Kidney (tissue), 14 donors: ENCODE measurements around the gene THAP4. TPM values are rescaled to one million over a fixed set of nuclear protein-coding genes. Genes with fewer than 3 reads are reported as not detected.

Experiments
- DNase-seq, 5 donors: peaks; one replicate each; pipeline ENCODE4 v3.0.0-alpha.2; 2013 to 2020
- FAIRE-seq: peaks from 2 replicates; lab custom pipeline; 2012; peaks lifted over from hg19 to GRCh38; lab: Jason Lieb, UNC
- H3K27ac ChIP-seq, 2 donors: one replicate each; pipeline ENCODE4 v1.7.0; 2013; ENCODE audit warnings: low read depth in 2 of 2, low read length in 2 of 2, inconsistent platforms in 1 of 2
- H3K27me3 ChIP-seq: one replicate; pipeline ENCODE4 v1.7.1; 2013; ENCODE audit warnings: low read length, inconsistent platforms; ENCODE audit not compliant: control insufficient read depth, insufficient read depth
- H3K36me3 ChIP-seq, 3 donors: one replicate each; pipeline versions ENCODE4 v1.7.0 to v1.7.1; 2013; ENCODE audit warnings: low read length in 3 of 3, control low read depth in 1 of 3, inconsistent platforms in 1 of 3; ENCODE audit not compliant: insufficient read depth in 3 of 3, control insufficient read depth in 2 of 3
- H3K4me1 ChIP-seq, 3 donors: one replicate each; pipeline versions ENCODE4 v1.7.0 to v1.7.1; 2013; ENCODE audit warnings: low read length in 3 of 3, inconsistent platforms in 1 of 3, low read depth in 1 of 3; ENCODE audit not compliant: control insufficient read depth in 2 of 3, insufficient read depth in 2 of 3
- H3K4me3 ChIP-seq, 3 donors: one replicate each; pipeline versions ENCODE4 v1.7.0 to v1.8.1; 2013; ENCODE audit warnings: low read length in 3 of 3, control low read depth in 1 of 3, inconsistent platforms in 1 of 3
- H3K9ac ChIP-seq, 3 donors: one replicate each; pipeline versions ENCODE4 v1.7.0 to v1.7.1; 2013; ENCODE audit warnings: low read length in 3 of 3, control low read depth in 1 of 3, inconsistent platforms in 1 of 3
- H3K9me3 ChIP-seq, 3 donors: one replicate each; pipeline versions ENCODE4 v1.7.0 to v1.7.1; 2013; ENCODE audit warnings: low read length in 3 of 3, control low read depth in 1 of 3, inconsistent platforms in 1 of 3; ENCODE audit not compliant: control insufficient read depth in 2 of 3, insufficient read depth in 1 of 3
- intact Hi-C: fragments of 100-400 bp; cut with DNase I; formaldehyde crosslinking; loops from one replicate; pipeline ENCODE4 v1.11.1; 2022
- polyA plus RNA-seq: library from polyadenylated mRNA; stranded (reverse); fragments of 350-450 nt; fragmentation: Illumina TruSeq; extraction: RNeasy Lipid Tissue Mini Kit (QIAGEN cat#74804); gene quantifications from one replicate; pipeline ENCODE4 v1.2.3, GENCODE V29; 2014; ENCODE audit warnings: low read depth, low replicate concordance; ENCODE audit not compliant: insufficient read depth
- total RNA-seq: library from RNA; stranded (reverse); fragmentation: NEBNext Ultra II Directional; extraction: Animal tissue kit (Norgen Biotek cat#: 25700); gene quantifications from one replicate; pipeline ENCODE4 v1.2.1, GENCODE V29; 2021
- TF ChIP-seq, protein P1 (sequence below): IDR thresholded peaks from 3 replicates; pipeline ENCODE4 v1.5.1; 2012; ENCODE audit warnings: mild to moderate bottlenecking, moderate library complexity, borderline replicate concordance; ENCODE audit not compliant: insufficient read depth; ENCODE audit errors: extremely low read depth
- donor health status: control.
- donor health status: control.
- donor health status: control.
- donor health status: control.
- donor health status: control.
- donor health status: DM: yes; HTN: yes; CAD: no.
- donor health status: Normal renal cell carcinoma (clear cell type).

Gene THAP4
- total and polyA plus RNA-seq, 2 donors from 2014 or later, result 68.0 to 184 TPM

DNA sequence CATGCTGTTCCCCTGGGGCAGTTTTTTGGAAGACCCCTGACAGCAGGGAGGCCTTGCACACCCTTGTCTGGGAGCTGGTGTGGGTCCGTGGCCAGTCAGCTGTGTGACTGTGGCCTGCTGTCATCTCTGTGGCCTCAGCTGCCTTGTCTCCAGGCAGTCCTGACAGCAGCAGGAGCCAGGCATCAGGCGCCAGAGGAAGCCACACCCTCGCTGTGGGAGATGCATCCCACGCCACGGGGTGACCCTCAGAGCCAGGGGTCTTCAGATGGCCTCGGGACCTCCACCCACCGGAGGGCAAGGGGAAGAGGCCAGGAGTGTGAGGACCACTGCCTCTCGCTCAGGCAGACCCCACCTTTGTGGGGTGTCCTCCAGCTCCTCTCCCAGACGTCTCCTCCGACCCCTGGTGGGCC lies 73.4 kb downstream of the THAP4 start:
- Histone ChIP-seq H3K36me3 (peaks cover 0 to 2% (median 0%) of the 10 kb centered on the region in 3 donors), H3K9ac (no peak overlapping the region), H3K9me3 (no peaks in the 10 kb centered on the region), H3K4me3 (no peak overlapping the region), H3K27me3 (no peaks in the 10 kb centered on the region), H3K4me1 (peaks cover 0 to 16% (median 5%) of the 10 kb centered on the region in 3 donors), H3K27ac (no peak overlapping the region)
- FAIRE-seq (no peak), DNase-seq (peak in 1 of 5 donors; percentile 81)
- intact Hi-C loops, result no loop called here
- TF ChIP-seq, protein P1, sequence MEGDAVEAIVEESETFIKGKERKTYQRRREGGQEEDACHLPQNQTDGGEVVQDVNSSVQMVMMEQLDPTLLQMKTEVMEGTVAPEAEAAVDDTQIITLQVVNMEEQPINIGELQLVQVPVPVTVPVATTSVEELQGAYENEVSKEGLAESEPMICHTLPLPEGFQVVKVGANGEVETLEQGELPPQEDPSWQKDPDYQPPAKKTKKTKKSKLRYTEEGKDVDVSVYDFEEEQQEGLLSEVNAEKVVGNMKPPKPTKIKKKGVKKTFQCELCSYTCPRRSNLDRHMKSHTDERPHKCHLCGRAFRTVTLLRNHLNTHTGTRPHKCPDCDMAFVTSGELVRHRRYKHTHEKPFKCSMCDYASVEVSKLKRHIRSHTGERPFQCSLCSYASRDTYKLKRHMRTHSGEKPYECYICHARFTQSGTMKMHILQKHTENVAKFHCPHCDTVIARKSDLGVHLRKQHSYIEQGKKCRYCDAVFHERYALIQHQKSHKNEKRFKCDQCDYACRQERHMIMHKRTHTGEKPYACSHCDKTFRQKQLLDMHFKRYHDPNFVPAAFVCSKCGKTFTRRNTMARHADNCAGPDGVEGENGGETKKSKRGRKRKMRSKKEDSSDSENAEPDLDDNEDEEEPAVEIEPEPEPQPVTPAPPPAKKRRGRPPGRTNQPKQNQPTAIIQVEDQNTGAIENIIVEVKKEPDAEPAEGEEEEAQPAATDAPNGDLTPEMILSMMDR, result no peak

DNA sequence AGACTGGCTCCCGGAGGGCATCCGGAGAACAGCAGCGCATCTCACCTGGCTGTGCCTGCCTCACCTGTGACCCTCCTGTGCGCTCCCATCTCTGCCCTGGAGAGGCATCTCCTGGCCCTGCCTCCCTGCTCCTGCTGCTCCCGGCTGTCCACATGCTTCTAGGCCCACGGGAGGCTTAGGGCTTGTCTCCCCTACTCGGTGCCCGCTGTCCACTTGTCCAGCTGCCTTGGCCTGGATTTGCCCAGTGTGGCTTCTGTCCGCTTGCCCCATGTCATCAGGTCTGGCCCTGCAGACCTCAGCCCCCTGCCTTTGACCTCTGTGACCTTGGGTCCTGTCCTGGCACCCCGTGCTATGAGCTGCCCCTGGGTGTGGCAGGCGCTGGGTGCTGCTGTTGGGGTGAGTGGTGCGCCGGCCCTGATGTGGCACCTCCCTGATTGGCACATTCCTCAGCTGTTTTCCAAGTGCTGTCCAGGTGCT lies 73.9 kb downstream of the THAP4 start:
- no peak overlapping the region for H3K27ac ChIP-seq
- no peaks in the 10 kb centered on the region for H3K27me3 ChIP-seq
- DNase-seq (peak in 1 of 5 donors; percentile 68), FAIRE-seq (no peak)
- H3K9ac ChIP-seq, result no peak overlapping the region
- peaks cover 0 to 2% (median 0%) of the 10 kb centered on the region in 3 donors for H3K36me3 ChIP-seq
- TF ChIP-seq, protein P1, result no peak
- intact Hi-C loops, result no loop called here
- peaks cover 0 to 16% (median 5%) of the 10 kb centered on the region in 3 donors for H3K4me1 ChIP-seq
- H3K9me3 ChIP-seq, result no peaks in the 10 kb centered on the region
- H3K4me3 ChIP-seq, result no peak overlapping the region

GRCh38 chr2:241562269-241562891 lies 74.6 kb downstream of the THAP4 start:
- peaks cover 0 to 2% (median 0%) of the 10 kb centered on the region in 3 donors for H3K36me3 ChIP-seq
- DNase-seq, result peak in 1 of 5 donors; percentile 61
- TF ChIP-seq, protein P1, result no peak
- intact Hi-C loops, result no loop called here
- H3K9ac ChIP-seq, result no peak overlapping the region
- no peaks in the 10 kb centered on the region for H3K9me3 ChIP-seq
- no peak overlapping the region for H3K27ac ChIP-seq
- FAIRE-seq, result no peak
- no peaks in the 10 kb centered on the region for H3K27me3 ChIP-seq
- H3K4me1 ChIP-seq, result peaks cover 0 to 16% (median 5%) of the 10 kb centered on the region in 3 donors
- no peak overlapping the region for H3K4me3 ChIP-seq
